Cardiac muscle cell (in vitro differentiated cells and primary cell): ENCODE measurements around the gene HIVEP3. TPM values are rescaled to one million over a fixed set of nuclear protein-coding genes. Genes with fewer than 3 reads are reported as not detected.

Source experiments
- DNase-seq, 2 donors: peaks; one replicate each; pipeline versions ENCODE4 v3.0.0 to v3.0.0-alpha.2; 2010 to 2017; ENCODE audit warnings: low read depth in 1 of 2, low spot score in 1 of 2
- H3K27ac ChIP-seq: fragments of 200-600 bp; sonication (generic); 2 replicates; pipeline ENCODE4 v1.5.1; 2016
- H3K27me3 ChIP-seq: fragments of 200-600 bp; sonication (generic); 2 replicates; pipeline ENCODE4 v1.6.0; 2016; ENCODE audit warnings: control low read depth
- H3K36me3 ChIP-seq: fragments of 200-600 bp; sonication (generic); 2 replicates; pipeline ENCODE4 v1.5.1; 2016; ENCODE audit warnings: control low read depth
- H3K4me1 ChIP-seq: fragments of 200-600 bp; sonication (generic); 2 replicates; pipeline ENCODE4 v1.8.1; 2017; ENCODE audit warnings: low read depth, mild to moderate bottlenecking, mixed run types
- H3K4me3 ChIP-seq: fragments of 200-600 bp; sonication (generic); 2 replicates; pipeline ENCODE4 v1.5.1; 2016; ENCODE audit warnings: mild to moderate bottlenecking
- H3K9me3 ChIP-seq: fragments of 200-600 bp; sonication (generic); 2 replicates; pipeline ENCODE4 v1.5.1; 2017; ENCODE audit warnings: low read depth, mild to moderate bottlenecking, control low read depth
- polyA plus RNA-seq: library from polyadenylated mRNA; unstranded; fragments of >200 nt; fragmentation: Nextera tagmentation; extraction: Ambion mirVana; gene quantifications from 2 replicates; pipeline ENCODE4 v1.2.1, GENCODE V29; 2016
- total RNA-seq: library from RNA; depleted of rRNA; stranded (reverse); fragments of >200 nt; gene quantifications from 2 replicates; pipeline ENCODE4 v1.2.3, GENCODE V29; 2016
- TF ChIP-seq, protein P1 (sequence below): IDR thresholded peaks from 2 replicates; pipeline ENCODE4 v1.5.1; 2012; ENCODE audit warnings: low read depth, mild to moderate bottlenecking, low read length

The HIVEP3 gene
- total and polyA plus RNA-seq, 2 experiments from 2014 or later = 0.42 to 0.62 TPM

DNA sequence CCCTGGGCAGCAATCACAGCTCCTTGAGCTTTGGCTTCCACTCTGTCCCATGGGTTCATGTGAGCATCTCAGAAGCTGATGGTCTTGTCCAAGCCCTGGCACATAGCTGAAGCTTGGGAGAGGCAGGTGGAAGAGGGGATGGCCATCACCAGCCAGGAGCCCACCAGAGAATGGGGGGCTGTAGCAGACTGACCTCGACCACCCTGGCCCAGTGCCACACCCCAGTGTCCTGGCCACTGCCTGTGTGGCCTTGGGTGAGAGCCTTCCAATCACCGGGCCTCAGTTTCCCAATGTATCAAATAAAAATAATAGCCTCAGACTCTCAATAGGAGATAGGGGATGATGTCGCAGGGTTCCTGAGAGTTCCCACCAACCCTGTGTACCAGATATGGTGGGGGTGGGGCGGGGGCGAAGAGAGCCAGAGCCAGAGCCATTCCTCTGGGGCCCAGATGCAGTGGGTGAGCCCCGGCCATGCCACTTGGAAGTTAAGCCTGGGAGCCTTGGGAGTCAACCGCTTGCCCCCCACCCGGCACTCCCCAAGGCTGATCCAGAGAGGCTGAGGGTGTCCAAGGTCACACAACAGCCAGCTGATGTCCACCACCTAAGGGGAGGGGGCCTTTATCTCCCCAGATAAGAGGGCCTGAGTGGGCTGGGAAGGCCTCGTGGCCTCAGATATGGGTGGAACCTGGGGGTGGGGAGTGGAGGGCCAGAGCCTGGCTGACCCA is 424.9 kb downstream of the HIVEP3 start:
- Histone ChIP-seq H3K9me3 (no peaks in the 10 kb centered on the region), H3K27me3 (no peaks in the 10 kb centered on the region), H3K36me3 (no peaks in the 10 kb centered on the region), H3K27ac (no peak overlapping the region), H3K4me3 (no peak overlapping the region), H3K4me1 (peaks cover 16% of the 10 kb centered on the region)
- TF ChIP-seq, protein P1, sequence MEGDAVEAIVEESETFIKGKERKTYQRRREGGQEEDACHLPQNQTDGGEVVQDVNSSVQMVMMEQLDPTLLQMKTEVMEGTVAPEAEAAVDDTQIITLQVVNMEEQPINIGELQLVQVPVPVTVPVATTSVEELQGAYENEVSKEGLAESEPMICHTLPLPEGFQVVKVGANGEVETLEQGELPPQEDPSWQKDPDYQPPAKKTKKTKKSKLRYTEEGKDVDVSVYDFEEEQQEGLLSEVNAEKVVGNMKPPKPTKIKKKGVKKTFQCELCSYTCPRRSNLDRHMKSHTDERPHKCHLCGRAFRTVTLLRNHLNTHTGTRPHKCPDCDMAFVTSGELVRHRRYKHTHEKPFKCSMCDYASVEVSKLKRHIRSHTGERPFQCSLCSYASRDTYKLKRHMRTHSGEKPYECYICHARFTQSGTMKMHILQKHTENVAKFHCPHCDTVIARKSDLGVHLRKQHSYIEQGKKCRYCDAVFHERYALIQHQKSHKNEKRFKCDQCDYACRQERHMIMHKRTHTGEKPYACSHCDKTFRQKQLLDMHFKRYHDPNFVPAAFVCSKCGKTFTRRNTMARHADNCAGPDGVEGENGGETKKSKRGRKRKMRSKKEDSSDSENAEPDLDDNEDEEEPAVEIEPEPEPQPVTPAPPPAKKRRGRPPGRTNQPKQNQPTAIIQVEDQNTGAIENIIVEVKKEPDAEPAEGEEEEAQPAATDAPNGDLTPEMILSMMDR = no peak
- no peak for DNase-seq

DNA sequence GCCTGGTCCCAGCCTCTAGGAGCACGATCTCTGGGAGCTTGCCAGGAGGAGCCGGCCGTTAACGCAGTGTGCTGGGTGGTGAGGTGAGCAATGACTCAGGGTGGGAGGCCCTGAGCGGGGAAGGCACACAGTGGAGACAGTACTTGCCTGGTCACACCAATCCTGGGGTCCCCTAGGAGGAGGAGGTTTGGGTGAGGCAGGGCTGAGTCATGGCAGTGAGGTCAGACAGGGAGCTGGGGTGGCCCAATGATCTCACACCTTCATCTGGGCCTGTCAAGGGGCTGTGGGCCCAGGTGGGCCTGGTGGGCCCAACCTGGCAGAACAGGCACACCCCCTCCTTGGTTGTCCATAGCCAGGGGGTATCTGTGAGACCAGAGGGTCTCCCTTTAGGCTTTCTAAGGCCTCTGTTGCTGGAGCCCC is 425.6 kb downstream of the HIVEP3 start:
- DNase-seq = peak in 1 of 2 donors; percentile 86
- no peaks in the 10 kb centered on the region for H3K9me3 ChIP-seq
- TF ChIP-seq, protein P1 = no peak
- H3K4me1 ChIP-seq = peaks cover 23% of the 10 kb centered on the region
- H3K27me3 ChIP-seq = no peaks in the 10 kb centered on the region
- H3K27ac ChIP-seq = no peak overlapping the region
- H3K4me3 ChIP-seq = no peak overlapping the region
- H3K36me3 ChIP-seq = no peaks in the 10 kb centered on the region

DNA sequence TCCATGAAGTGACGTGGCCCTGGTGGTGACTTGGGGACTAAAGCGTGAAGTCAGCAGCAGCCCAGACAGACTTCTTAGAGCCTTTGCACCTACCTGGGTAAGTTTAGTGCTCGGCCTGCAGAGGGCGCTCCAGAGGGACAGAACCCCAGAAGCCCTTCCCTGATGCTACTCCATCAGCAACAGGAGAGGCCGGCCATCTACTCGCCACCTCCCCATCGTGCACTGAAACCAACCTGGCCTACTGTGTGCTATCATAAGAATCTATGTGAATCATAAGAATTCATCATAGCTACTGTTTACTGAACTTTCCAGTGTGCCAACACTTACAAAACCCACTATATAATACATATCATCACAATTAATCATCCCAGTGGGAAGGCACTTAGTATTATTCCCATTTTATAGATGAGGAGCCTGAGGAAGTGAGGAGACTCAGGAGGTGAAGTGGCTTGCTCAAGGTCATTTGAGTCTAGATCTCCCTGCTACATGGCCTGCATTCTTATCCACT is 426.3 kb downstream of the HIVEP3 start:
- Histone ChIP-seq H3K9me3 (no peaks in the 10 kb centered on the region), H3K27ac (no peak overlapping the region), H3K27me3 (no peaks in the 10 kb centered on the region), H3K4me1 (peaks cover 30% of the 10 kb centered on the region), H3K4me3 (no peak overlapping the region), H3K36me3 (no peaks in the 10 kb centered on the region)
- peak in 1 of 2 donors; percentile 34 for DNase-seq
- TF ChIP-seq, protein P1 = peak; percentile 60

DNA sequence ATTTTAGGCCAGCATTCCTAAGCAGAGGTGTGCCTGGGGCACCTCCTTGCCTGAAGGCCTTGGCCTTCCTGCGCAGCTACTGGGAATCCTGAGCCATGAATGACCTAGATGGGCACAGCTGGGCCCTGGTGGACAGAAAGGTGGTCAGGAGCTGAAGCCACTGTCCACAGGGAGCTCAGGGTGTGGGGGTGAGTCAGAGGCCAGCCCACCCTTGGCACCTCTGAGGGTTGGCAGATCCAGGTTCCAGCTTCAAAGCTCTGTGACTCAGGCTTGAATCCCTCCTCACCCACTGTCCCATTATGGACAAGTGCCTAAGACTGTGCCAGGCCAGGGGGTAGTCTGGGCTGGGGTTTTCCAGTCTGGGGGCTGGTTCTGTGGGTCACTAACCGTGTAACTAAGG is 427.8 kb downstream of the HIVEP3 start:
- no peak for DNase-seq
- peaks cover 36% of the 10 kb centered on the region for H3K4me1 ChIP-seq
- H3K9me3 ChIP-seq = no peaks in the 10 kb centered on the region
- no peak overlapping the region for H3K27ac ChIP-seq
- TF ChIP-seq, protein P1 = no peak
- H3K36me3 ChIP-seq = no peaks in the 10 kb centered on the region
- H3K27me3 ChIP-seq = no peaks in the 10 kb centered on the region
- H3K4me3 ChIP-seq = no peak overlapping the region

DNA sequence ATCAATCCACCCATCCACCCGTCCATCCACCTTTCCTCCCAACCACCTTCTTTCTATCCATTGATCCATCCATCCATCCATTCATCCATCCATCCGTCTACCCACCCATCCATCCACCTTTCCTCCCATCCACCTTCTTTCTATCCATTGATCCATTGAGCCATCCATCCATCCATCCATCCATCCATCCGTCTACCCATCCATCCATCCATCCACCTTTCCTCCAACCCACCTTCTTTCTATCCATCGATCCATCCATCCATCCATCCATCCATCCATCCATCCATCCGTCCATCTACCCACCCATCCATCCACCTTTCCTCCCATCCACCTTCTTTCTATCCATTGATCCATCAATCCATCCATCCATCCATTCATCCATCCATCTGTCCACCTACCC is 429.2 kb downstream of the HIVEP3 start:
- Histone ChIP-seq H3K9me3 (no peaks in the 10 kb centered on the region), H3K4me1 (peaks cover 35% of the 10 kb centered on the region), H3K27me3 (no peaks in the 10 kb centered on the region), H3K27ac (no peak overlapping the region), H3K36me3 (no peaks in the 10 kb centered on the region), H3K4me3 (no peak overlapping the region)
- DNase-seq = no peak
- TF ChIP-seq, protein P1 = no peak
